Measurements from ENCODE around the gene DPP10.
A peak's percentile ranks its signal among the peaks of the same experiment; 100 is the strongest.

DPP10 gene

GRCh38 chr2:115163572-115163971 lies 721.1 kb downstream of the DPP10 start:
- no peak for DNase-seq

- DNase-seq: peak; percentile 42
Measured at GRCh38 chr2:115165529-115166109, 723.2 kb downstream of the DPP10 start.

GRCh38 chr2:115168457-115168856 lies 726.0 kb downstream of the DPP10 start:
- DNase-seq: no peak

GRCh38 chr2:115169814-115170213 lies 727.4 kb downstream of the DPP10 start:
- DNase-seq: no peak

DNA sequence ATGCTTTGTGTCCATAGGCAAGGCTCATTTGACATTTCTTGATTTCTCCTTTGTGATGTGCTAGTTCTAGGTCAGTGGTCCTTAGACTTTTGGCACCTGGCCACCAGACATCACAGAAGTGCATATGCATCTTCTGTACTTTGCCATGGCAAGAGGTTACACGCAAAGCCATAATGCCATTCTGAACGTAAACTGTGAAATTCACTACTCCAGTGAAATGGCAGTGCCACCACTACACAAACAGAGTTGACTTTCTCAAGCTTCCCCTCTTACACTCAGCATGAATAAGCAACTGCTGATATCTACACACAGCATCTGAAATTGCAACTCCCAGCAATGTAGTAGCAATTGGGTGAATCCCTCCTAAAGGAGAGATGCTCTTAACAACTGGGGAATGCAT lies 729.3 kb downstream of the DPP10 start:
- no peak for DNase-seq

- no peak for DNase-seq
Measured at GRCh38 chr2:115174651-115175050, 732.2 kb downstream of the DPP10 start.

DNA sequence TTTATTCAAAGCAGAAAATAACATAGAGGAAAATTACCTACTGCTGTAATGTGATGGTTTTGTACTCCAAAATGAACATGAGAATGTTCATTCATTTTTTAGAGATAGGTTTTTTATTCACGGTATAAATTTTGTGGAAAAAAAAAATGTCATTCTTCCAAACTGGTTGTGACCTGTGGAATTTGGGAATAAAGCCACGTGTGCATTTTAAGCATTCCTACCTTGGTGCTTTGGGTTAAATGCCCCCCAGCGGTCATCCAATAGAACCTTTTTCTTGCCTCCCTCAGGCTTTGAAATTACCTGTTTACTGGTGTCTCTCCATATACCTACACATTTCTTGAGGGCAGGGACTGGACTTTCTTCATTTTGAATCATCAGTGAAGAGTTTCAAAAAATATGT lies 740.7 kb downstream of the DPP10 start:
- no peak for DNase-seq

- DNase-seq: no peak
Measured at GRCh38 chr2:115190459-115190858, 748.0 kb downstream of the DPP10 start.

DNA sequence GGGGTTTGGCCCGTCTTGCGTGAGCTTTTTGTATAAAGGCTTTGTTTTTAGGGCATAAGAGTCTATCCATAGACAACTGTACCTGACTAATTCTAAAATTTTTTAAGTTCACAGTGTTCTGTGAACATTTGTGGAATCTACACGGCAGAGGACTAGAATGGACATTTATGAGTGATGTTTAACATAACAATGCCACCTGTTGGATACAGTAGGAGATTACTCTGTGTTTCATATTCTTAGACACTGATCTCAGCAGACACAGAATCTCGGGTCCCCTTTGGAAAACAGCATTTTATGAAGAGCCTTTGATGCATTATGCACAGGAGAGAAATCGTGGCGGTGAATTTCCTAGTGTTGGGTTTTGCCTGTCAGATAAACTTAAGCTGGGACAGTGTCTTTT lies 752.2 kb downstream of the DPP10 start:
- peak; percentile 6 for DNase-seq

GRCh38 chr2:115196587-115196986 lies 754.1 kb downstream of the DPP10 start:
- no peak for DNase-seq

DNA sequence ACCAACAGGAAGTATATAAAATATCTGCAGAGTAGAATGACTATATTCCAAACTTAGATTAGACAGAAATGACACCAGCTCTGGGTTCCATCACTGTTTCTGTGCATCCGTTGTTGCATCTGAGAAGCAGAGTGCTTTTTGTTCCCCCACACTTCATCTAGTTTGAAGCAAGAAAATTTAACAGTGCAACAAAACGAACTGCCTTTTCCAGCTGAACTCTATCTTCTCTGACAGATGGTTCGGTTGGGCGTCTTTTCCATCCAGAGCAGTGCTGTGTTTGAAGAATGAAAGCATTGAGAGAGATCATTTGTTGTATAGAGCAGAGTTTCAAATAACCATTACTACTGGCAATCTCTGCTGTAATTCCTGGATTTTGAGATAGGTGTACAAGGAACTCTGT lies 757.5 kb downstream of the DPP10 start:
- no peak for DNase-seq

- no peak for DNase-seq
Measured at GRCh38 chr2:115201386-115201785, 758.9 kb downstream of the DPP10 start.

DNA sequence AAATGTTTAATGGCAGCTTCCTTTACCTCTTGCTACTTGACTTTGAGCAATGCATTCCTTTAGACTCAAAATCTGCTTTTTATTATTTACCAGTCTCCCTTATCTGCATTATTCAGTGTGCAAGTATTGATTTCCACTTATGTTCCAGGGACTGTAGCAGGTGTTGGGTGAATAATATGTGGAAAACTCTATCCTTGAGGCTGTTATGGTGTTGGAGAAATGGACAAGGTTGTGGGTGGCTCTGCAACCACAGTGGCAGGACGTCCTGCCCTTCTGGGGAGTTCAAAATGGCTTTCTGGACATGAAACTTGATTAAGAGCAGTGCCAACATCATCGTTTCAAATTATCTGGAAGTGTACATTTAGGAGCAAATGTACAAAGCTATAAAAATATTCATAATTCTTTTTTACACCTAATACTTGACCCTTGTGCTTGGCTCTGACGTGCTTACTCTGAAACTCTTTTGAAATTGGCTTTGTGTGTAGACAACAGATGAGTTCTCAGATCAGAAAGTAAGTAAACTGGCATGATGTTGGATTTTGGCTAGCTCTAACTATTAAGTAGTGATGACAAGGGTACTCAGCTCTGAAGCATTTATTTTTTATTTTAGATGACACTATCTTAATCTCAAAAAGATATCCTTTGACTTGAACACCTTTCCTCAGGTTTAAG lies 766.2 kb downstream of the DPP10 start:
- DNase-seq: no peak

- no peak for DNase-seq
Measured at GRCh38 chr2:115214050-115214449, 771.6 kb downstream of the DPP10 start.

DNA sequence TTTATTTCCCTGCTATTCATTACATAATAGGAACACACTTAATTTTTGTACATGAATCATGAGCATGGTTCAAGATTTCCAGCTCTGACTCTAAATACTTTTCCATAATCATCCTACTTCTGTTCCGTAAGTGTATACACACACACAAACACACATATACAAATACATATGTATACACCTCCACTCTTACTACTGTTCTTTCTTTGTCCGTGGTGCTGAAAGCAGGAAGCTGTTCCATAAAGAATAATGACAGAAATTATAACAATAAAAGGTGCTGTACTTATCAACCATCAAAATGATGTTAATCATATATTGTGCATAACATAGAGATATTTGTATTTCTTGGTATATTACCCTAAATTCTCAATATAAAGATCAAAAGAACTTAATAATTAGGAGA lies 776.9 kb downstream of the DPP10 start:
- no peak for DNase-seq

- DNase-seq: no peak
Measured at GRCh38 chr2:115234186-115234585, 791.7 kb downstream of the DPP10 start.

GRCh38 chr2:115234737-115235136 lies 792.3 kb downstream of the DPP10 start:
- DNase-seq: no peak

DNA sequence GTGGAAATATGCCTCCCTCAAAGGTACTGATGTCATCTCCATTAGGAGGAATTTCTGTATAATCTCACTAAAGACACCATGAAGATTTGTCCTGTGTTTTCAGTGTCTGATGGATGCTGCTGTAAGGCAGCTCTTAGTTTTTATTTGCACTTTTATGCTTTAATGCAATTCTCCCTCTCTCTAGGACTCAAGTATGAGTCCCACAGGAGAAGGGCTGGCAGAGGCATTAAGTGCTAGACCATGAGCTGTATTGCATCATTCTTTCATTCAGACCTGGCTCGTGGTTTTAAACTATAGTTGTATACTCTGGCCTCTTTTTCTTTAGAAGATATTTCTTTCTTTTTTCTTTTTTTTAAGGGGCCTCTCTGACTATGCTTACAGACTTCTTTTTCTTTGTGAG lies 805.6 kb downstream of the DPP10 start:
- DNase-seq: no peak

DNA sequence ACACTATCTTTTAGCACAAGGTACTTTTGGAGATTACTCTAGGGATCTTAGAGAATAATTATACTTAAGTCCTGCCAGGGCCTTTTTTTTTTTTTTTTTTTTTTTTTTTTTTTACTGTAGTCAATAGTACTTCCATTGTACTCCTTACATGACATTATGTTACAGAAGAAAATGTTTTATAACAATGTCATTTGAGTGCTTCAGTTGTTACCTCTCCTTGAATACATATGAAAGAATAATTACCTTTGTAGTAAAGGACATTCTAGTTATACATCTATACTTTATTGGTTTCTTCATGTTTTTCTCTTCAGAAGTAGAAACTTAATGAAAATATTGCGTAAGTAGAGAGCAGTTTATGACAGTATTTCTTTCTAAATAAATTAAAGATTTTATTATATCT lies 834.9 kb downstream of the DPP10 start:
- DNase-seq: no peak

DNA sequence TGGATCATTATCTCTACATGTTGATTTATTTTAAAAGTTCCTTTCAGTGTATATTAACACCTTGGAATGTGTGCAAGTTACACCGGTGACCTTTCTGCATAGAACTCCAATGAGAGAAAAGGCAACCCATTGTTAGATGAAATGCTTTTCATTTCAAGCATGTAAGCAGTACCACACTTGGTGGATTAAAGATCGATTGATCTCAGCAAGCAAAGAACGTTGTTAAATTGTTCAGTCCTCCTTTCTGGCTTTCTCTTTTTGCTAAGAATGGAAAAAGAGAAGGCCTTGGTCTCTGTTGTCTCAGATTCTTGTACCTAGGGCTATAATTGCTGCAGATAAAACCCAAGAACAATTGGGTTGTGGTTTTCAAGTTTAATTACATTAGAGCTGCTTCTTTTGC lies 843.0 kb downstream of the DPP10 start:
- no peak for DNase-seq

DNA sequence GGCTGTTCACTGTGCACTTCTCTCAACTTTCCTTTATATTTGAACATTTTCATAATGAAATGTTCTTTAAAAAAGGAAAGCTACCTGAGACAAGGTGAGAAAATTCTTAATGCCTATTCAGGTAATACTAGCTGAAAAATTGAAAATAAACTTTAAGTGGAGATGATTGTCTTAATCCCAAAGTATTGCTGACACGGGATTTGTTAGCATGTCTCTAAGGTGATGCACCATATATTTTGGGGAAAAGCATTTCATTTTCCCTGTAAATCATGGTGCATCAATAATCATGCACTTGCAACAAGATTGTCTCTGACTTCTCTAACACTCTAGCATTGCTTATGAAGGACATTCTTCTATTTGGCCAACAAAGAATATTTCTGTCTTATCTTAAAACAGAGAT lies 848.0 kb downstream of the DPP10 start:
- no peak for DNase-seq

GRCh38 chr2:115292742-115293141 lies 850.3 kb downstream of the DPP10 start:
- DNase-seq: no peak

DNA sequence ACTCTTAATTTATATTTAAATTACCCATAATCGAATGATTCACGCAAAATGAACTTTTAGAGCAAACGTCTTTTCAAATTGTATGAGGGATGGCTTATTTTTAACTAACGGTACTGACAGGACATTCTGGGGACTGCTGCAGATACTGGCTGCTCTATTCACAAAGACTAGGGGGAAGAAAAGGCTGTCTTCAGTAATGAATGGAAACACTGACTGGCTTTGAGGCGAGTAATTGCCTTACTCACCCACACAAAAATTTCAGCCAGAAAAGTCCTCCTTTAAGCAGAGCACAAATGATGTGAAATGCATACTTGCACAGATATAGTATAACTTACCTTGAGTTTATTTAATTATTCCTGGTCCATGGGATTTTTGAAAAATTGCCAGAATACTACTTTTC lies 852.6 kb downstream of the DPP10 start:
- DNase-seq: no peak

DNA sequence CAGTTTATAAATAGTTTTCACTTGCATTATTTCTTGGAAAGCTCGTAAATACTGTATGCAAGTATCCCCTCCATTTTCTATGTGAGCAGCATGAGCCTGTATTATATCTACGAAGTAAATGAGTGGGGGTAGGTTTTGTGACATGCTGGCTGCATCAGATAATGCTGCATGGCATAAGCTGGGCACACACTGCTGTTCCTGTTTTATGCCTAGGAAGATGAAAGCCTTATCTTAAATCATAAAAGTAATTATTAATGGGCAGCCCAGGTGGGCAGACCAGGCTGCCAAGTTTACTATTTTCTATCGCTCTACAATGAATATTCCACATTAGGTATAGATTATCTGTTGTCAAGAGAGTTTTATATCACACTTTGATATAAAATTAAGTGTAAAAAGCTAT lies 854.6 kb downstream of the DPP10 start:
- DNase-seq: no peak

DNA sequence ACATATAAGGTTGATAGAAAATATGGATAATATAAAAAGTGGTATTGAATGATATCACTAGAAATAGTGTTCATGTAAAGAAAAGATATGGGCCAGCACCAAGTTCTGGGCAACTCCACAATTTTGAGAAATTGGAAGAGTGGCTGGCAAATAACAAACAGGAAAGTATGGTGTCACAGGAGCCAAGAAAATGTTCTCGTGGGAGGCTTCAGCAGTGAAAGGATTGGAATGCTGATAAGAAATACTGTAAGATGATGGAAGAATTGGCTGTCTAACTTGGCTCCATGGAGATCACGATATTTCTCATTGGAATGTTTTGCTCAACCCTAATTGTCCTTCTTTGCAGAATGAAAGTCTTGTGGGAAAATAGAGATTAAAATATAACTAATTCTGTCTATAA lies 856.8 kb downstream of the DPP10 start:
- no peak for DNase-seq
